Loucy (cell line): ENCODE results near the gene LHPP.

ENCODE experiments used
- EZH2phosphoT487 ChIP-seq: fragments of 200-600 bp; IDR thresholded peaks from 2 replicates; pipeline ENCODE4 v1.6.1; 2018; ENCODE audit warnings: antibody characterized with exemption, mild to moderate bottlenecking, moderate library complexity, borderline replicate concordance
- TF ChIP-seq, protein P1 (sequence below): fragments of 200-600 bp; sonication (generic); conservative IDR thresholded peaks from 2 replicates; pipeline ENCODE4 v1.5.1; 2014; ENCODE audit warnings: mild to moderate bottlenecking, antibody characterized with exemption, low read length

DNA sequence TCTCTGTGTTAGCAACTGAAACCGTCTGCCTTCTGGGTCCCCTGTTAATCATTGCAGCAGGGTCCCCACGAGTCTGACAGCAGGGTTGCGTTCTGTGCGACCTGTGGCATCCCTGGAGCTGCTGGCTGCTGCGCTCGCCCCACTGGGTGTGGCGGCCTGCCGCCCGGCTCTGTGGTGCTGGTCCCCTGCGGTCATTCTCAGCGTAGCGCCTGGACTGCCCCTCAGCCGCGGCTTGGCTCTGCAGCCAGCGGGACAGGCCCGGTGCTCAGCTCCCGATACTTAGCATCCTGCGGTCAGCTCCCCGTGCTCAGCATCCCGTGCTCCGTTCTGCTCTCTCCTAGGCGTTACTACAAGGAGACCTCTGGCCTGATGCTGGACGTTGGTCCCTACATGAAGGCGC, 35.0 kb downstream of the LHPP start:
- TF ChIP-seq, protein P1, sequence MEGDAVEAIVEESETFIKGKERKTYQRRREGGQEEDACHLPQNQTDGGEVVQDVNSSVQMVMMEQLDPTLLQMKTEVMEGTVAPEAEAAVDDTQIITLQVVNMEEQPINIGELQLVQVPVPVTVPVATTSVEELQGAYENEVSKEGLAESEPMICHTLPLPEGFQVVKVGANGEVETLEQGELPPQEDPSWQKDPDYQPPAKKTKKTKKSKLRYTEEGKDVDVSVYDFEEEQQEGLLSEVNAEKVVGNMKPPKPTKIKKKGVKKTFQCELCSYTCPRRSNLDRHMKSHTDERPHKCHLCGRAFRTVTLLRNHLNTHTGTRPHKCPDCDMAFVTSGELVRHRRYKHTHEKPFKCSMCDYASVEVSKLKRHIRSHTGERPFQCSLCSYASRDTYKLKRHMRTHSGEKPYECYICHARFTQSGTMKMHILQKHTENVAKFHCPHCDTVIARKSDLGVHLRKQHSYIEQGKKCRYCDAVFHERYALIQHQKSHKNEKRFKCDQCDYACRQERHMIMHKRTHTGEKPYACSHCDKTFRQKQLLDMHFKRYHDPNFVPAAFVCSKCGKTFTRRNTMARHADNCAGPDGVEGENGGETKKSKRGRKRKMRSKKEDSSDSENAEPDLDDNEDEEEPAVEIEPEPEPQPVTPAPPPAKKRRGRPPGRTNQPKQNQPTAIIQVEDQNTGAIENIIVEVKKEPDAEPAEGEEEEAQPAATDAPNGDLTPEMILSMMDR = no peak
- TF ChIP-seq EZH2phosphoT487 = no peak
